ENCODE measurements around the gene ALX3. TPM values are rescaled to one million over a fixed set of nuclear protein-coding genes. Genes with fewer than 3 reads are reported as not detected.

The ALX3 gene
- total and polyA plus RNA-seq, 10 of the 15 experiments (the other 5 are each of a cell fraction or from before 2014, with no cell fraction given): not detected

DNA sequence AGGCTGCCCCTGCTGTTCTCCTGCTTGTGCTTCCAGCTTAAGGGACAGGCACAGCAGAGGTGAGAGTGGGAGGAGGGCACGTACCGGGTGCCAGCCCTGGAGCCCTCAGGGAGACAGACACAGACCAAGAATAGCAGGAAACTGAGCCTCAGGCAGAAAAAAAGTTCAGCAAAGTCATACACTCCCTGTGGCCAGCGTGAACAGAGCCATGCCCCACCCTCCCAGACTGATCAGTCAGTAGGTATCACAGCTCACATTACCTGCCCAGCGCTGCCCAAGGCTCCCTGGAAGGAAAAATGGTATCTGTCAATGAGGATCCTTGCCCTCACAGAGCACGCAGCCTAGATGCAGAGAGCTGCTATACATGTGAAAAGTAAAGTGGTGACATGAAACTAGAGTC is 43.1 kb upstream of the ALX3 start:
- H3K9ac ChIP-seq (ENCODE audit: control insufficient read depth, insufficient read depth, low read length): no peak overlapping the region
- H3K79me2 ChIP-seq (ENCODE audit: control insufficient read depth, insufficient read depth, low read length): no peaks in the 10 kb centered on the region
- H3K4me3 ChIP-seq: no peak overlapping the region
- TF ChIP-seq CTCF (IDR thresholded peaks at IDR 0.05 in 2 of 3, conservative IDR thresholded peaks at IDR 0.05 in 1 of 3; ENCODE audit: control insufficient read depth in 2 of 3, extremely low read depth in 1 of 3, insufficient read depth in 1 of 3, low read depth in 3 of 3, low read length in 3 of 3) (no peak), MYC (IDR thresholded peaks at IDR 0.05; ENCODE audit: insufficient read depth, insufficient read length, insufficient replicate concordance, low read length, severe bottlenecking) (no peak), PAX5 (IDR thresholded peaks at IDR 0.05; ENCODE audit: borderline replicate concordance, low read depth, low read length) (no peak), SMC3 (IDR thresholded peaks at IDR 0.05; ENCODE audit: borderline replicate concordance, low read length) (no peak), EGR1 (IDR thresholded peaks at IDR 0.05; ENCODE audit: borderline replicate concordance in 1 of 2, low read depth in 2 of 2, low read length in 2 of 2) (no peak), SREBF1 (IDR thresholded peaks at IDR 0.05; ENCODE audit: low read length) (no peak), LARP7 (IDR thresholded peaks at IDR 0.05) (no peak), CBFB (IDR thresholded peaks at IDR 0.05; ENCODE audit: low read depth) (no peak), TCF3 (IDR thresholded peaks at IDR 0.05; ENCODE audit: borderline replicate concordance, insufficient read depth, low read depth, low read length) (no peak), HSF1 (IDR thresholded peaks at IDR 0.05; ENCODE audit: low read depth, low read length) (no peak), RUNX3 (IDR thresholded peaks at IDR 0.05; ENCODE audit: low read length) (no peak), NBN (IDR thresholded peaks at IDR 0.05) (no peak), SMARCA5 (IDR thresholded peaks at IDR 0.05) (no peak), SUZ12 (IDR thresholded peaks at IDR 0.05; ENCODE audit: unreplicated experiment) (no peak), DPF2 (IDR thresholded peaks at IDR 0.05) (no peak), SIN3A (IDR thresholded peaks at IDR 0.05; ENCODE audit: low read depth, low read length) (no peak), POLR2A (IDR thresholded peaks at IDR 0.05; ENCODE audit: low read depth, low read length) (no peak)
- no peaks in the 10 kb centered on the region for H3K4me1 ChIP-seq (ENCODE audit: control insufficient read depth, insufficient read depth, low read length)
- no peak overlapping the region for H3K27ac ChIP-seq (ENCODE audit: control insufficient read depth, insufficient read depth)
- CTCF ChIA-PET: interaction anchor here (1.4 to 4.2 kb wide), 2 partner anchors 9 to 26 kb away, joined by 3 to 18 read pairs; no protein-coding TSS in a partner anchor
- H3K9me3 ChIP-seq (replicated peaks; ENCODE audit: control insufficient read depth, insufficient read depth, low read length): no peaks in the 10 kb centered on the region
- peaks cover 1 to 2% of the 10 kb centered on the region in 2 experiments; a peak in 1 of 4 replicates for H3K27me3 ChIP-seq (replicated peaks in 1 of 2; ENCODE audit: control insufficient read depth in 2 of 2, insufficient read depth in 2 of 2, low read length in 1 of 2)
- FAIRE-seq: no peak
- POLR2A ChIA-PET: no interaction called here
- no peak overlapping the region for H2AFZ ChIP-seq (ENCODE audit: control insufficient read depth, low read depth, low read length)
- intact Hi-C loops (cut with micrococcal nuclease; ENCODE audit: unreplicated experiment): no loop called here
- DNase-seq (ENCODE audit: low read depth, low spot score): no peak
- no peak for ATAC-seq
- no TSS peak for BruUV-seq (replicated peaks)
- RAD21 ChIA-PET (ENCODE audit: unreplicated experiment): no interaction called here
- SMC1A ChIA-PET (ENCODE audit: uncharacterized antibody, unreplicated experiment): no interaction called here
- H3K36me3 ChIP-seq (ENCODE audit: control insufficient read depth in 2 of 2, insufficient read depth in 2 of 2, low read length in 1 of 2): no peaks in the 10 kb centered on the region
- in situ Hi-C loops (cut with MboI): no loop called here
- 5% methylated on average over 5 of the region's 5 CpGs for WGBS (ENCODE audit: insufficient coverage, insufficient replicate concordance, low lambda C conversion rate, missing lambda C conversion rate)
- H4K20me1 ChIP-seq (ENCODE audit: control insufficient read depth, insufficient read depth): no peaks in the 10 kb centered on the region
- no peak overlapping the region for H3K4me2 ChIP-seq (ENCODE audit: control insufficient read depth, insufficient read depth)

All from GM12878 (cell line).